Pancreas (tissue), 10 donors: Measurements from ENCODE around the gene TMEM131L. TPM values are rescaled to one million over a fixed set of nuclear protein-coding genes. Genes with fewer than 3 reads are reported as not detected.

Experiments
- ATAC-seq, 4 donors: fragments of 200-7000 bp; cut with Tn5 transposase; one replicate each; pipeline versions ENCODE4 v1.8.0 to v1.9.1; 2020; ENCODE audit warnings: mild to moderate bottlenecking in 4 of 4, moderate library complexity in 4 of 4
- DNase-seq, 6 donors: peaks; one replicate each; pipeline ENCODE4 v3.0.0-alpha.2; 2020
- FAIRE-seq: peaks from 2 replicates; lab custom pipeline; 2012; peaks lifted over from hg19 to GRCh38; lab: Jason Lieb, UNC
- H3K27ac ChIP-seq, 4 donors: fragments of 200-600 bp; sonication (generic); 1 replicate in 3 of 4; 2 replicates in 1 of 4; pipeline versions ENCODE4 v1.5.0 to v1.8.0; 2020
- H3K27me3 ChIP-seq, 4 donors: fragments of 200-600 bp; one replicate each; pipeline ENCODE4 v1.8.0; 2021
- H3K36me3 ChIP-seq, 3 donors: fragments of 200-600 bp; sonication (generic) in 1 of 3; one replicate each; pipeline versions ENCODE4 v1.5.0 to v1.8.0; 2020 to 2021
- H3K4me1 ChIP-seq, 3 donors: fragments of 200-600 bp; one replicate each; pipeline ENCODE4 v1.8.0; 2021
- H3K4me3 ChIP-seq, 4 donors: fragments of 200-600 bp; sonication (generic) in 2 of 4; one replicate each; pipeline versions ENCODE4 v1.5.0 to v1.8.0; 2020 to 2021
- H3K9me3 ChIP-seq, 4 donors: fragments of 200-600 bp; one replicate each; pipeline ENCODE4 v1.8.0; 2021
- CTCF ChIP-seq, 4 donors: fragments of 200-600 bp; sonication (generic) in 3 of 4; IDR thresholded peaks; one replicate each; pipeline versions ENCODE4 v1.5.0 to v1.8.0; 2021; ENCODE audit warnings: antibody characterized with exemption in 4 of 4
- WGBS, 2 donors: extraction: QIAGEN DNeasy Blood & Tissue Kit; methylation state at CpG; one replicate each; pipeline ENCODE4 v1.1.7; 2013; 5-methylcytosine and 5-hydroxymethylcytosine counted together
- intact Hi-C, 3 donors: fragments of 100-400 bp; cut with DNase I; formaldehyde crosslinking; loops; one replicate each; pipeline versions ENCODE4 v1.11.1 to v1.14.2; 2022
- polyA plus RNA-seq, 2 donors: library from polyadenylated mRNA; stranded (reverse); fragments of 200-250 nt; gene quantifications; one replicate each; pipeline ENCODE4 v1.2.3, GENCODE V29; 2013
- total RNA-seq, 6 donors: library from RNA; stranded (reverse); fragmentation: NEBNext Ultra II Directional in 4 of 6; extraction: Animal tissue kit (Norgen Biotek cat#: 25700) in 4 of 6; gene quantifications; one replicate each; pipeline versions ENCODE4 v1.2.1 to v1.2.4, GENCODE V29; 2021 to 2023
- donor health status: healthy with polysubstance abuse.
- donor health status: DM: no; HTN: no; CAD: no; lungs with moderate emphysema.
- donor health status: DM: no; HTN: no; CAD: no.
- donor health status: control.
- donor health status: control.
- donor health status: Bipolar disorder and iron deficiency.
- donor health status: DM: yes; HTN: yes; CAD: no.
- donor health status: DM: no; HTN: no; CAD: no.
- donor health status: DM: no; HTN: no; CAD: no.
- donor health status: DM: yes; HTN: yes; CAD: no.

Gene TMEM131L
- total and polyA plus RNA-seq, 8 donors, result 9.4 to 29.5 (median 20.1) TPM

GRCh38 chr4:153523941-153524386, 57.8 kb downstream of the TMEM131L start:
- 20 to 31% methylated on average over 4 of the region's 4 CpGs for WGBS, 2 donors
- Histone ChIP-seq H3K27me3 (no peaks in the 10 kb centered on the region), H3K4me3 (no peak overlapping the region), H3K4me1 (peaks cover 32 to 49% (median 45%) of the 10 kb centered on the region in 3 donors), H3K27ac (peak overlapping the region in 2 of 4 donors; percentile 30 to 60), H3K9me3 (no peaks in the 10 kb centered on the region), H3K36me3 (no peaks in the 10 kb centered on the region)
- peak in 1 of 6 donors; percentile 65 for DNase-seq
- peak; percentile 41 to 73 (median 48) for ATAC-seq
- FAIRE-seq, result no peak
- TF ChIP-seq CTCF (IDR thresholded peaks at IDR 0.05), result no peak
- intact Hi-C loops, result loop anchor here in 1 of 3 donors (10.0 kb wide), 1 partner anchor 49 kb away; no protein-coding TSS in a partner anchor

- Histone ChIP-seq H3K4me3 (no peak overlapping the region), H3K27me3 (no peaks in the 10 kb centered on the region), H3K4me1 (peaks cover 30 to 50% (median 43%) of the 10 kb centered on the region in 3 donors), H3K36me3 (no peaks in the 10 kb centered on the region), H3K27ac (peak overlapping the region in 2 of 4 donors; percentile 30 to 60), H3K9me3 (no peaks in the 10 kb centered on the region)
- FAIRE-seq (no peak), ATAC-seq (no peak), DNase-seq (no peak)
- 80 to 84% methylated on average over 4 of the region's 4 CpGs for WGBS, 2 donors
- intact Hi-C loops, result loop anchor here in 1 of 3 donors (10.0 kb wide), 1 partner anchor 50 kb away; no protein-coding TSS in a partner anchor
- no peak for TF ChIP-seq CTCF (IDR thresholded peaks at IDR 0.05)
Observed at GRCh38 chr4:153524682-153525081, 58.5 kb downstream of the TMEM131L start.

GRCh38 chr4:153527690-153528089, 61.5 kb downstream of the TMEM131L start:
- no peak for TF ChIP-seq CTCF (IDR thresholded peaks at IDR 0.05)
- no peak for FAIRE-seq
- Histone ChIP-seq H3K4me1 (peaks cover 32 to 57% (median 41%) of the 10 kb centered on the region in 3 donors), H3K9me3 (no peaks in the 10 kb centered on the region), H3K36me3 (no peaks in the 10 kb centered on the region), H3K27ac (no peak overlapping the region), H3K27me3 (no peaks in the 10 kb centered on the region), H3K4me3 (no peak overlapping the region)
- DNase-seq, result no peak
- intact Hi-C loops, result loop anchor here in 1 of 3 donors (10.0 kb wide), 1 partner anchor 53 kb away; no protein-coding TSS in a partner anchor
- WGBS, 2 donors, result 95% methylated on average over 11 of the region's 11 CpGs
- no peak for ATAC-seq

GRCh38 chr4:153528705-153529485, 62.7 kb downstream of the TMEM131L start:
- no peak for ATAC-seq
- FAIRE-seq, result no peak
- DNase-seq, result no peak
- WGBS, 2 donors, result 76 to 78% methylated on average over 6 of the region's 6 CpGs
- no peaks in the 10 kb centered on the region for H3K27me3 ChIP-seq
- H3K4me3 ChIP-seq, result no peak overlapping the region
- no peak for TF ChIP-seq CTCF (IDR thresholded peaks at IDR 0.05)
- no peaks in the 10 kb centered on the region for H3K36me3 ChIP-seq
- peaks cover 32 to 49% (median 41%) of the 10 kb centered on the region in 3 donors for H3K4me1 ChIP-seq
- H3K9me3 ChIP-seq, result no peaks in the 10 kb centered on the region
- peak overlapping the region in 2 of 4 donors; percentile 42 to 73 for H3K27ac ChIP-seq
- intact Hi-C loops, result loop anchor here in 1 of 3 donors (10.0 kb wide), 1 partner anchor 54 kb away; no protein-coding TSS in a partner anchor
